ENCODE measurements around the gene ADGRL1.
A peak's percentile ranks its signal among the peaks of the same experiment; 100 is the strongest.
"Not testable (repeated sequence)": the region's sequence is repeated elsewhere in the genome, so short reads cannot be mapped to it uniquely, and the experiment has no call there.

ADGRL1 gene

GRCh38 chr19:14243718-14244117, 37.7 kb upstream of the ADGRL1 start:
- not testable (repeated sequence) for DNase-seq (ENCODE audit: low spot score in 2 of 2); H3K4me3 Mint-ChIP-seq; H3K9me3 Mint-ChIP-seq; H3K36me3 Mint-ChIP-seq (ENCODE audit: insufficient read depth); ATAC-seq (replicated peaks; ENCODE audit: extremely low read depth, poor library complexity, severe bottlenecking); H3K4me1 Mint-ChIP-seq; H3K27ac Mint-ChIP-seq (ENCODE audit: low read depth); H3K27me3 Mint-ChIP-seq

- ATAC-seq (replicated peaks; ENCODE audit: extremely low read depth, poor library complexity, severe bottlenecking), result peak; percentile 81
- Mint-ChIP-seq H3K9me3 (no peaks in the 10 kb centered on the region), H3K27ac (ENCODE audit: low read depth) (no peak overlapping the region), H3K4me3 (no peak overlapping the region), H3K27me3 (no peaks in the 10 kb centered on the region), H3K36me3 (ENCODE audit: insufficient read depth) (no peaks in the 10 kb centered on the region), H3K4me1 (peaks cover 7% of the 10 kb centered on the region)
- DNase-seq (ENCODE audit: low spot score in 2 of 2), result no peak
Measured at GRCh38 chr19:14237014-14237941, 31.3 kb upstream of the ADGRL1 start.

- H3K4me3 Mint-ChIP-seq; DNase-seq (ENCODE audit: low spot score in 2 of 2); ATAC-seq (replicated peaks; ENCODE audit: extremely low read depth, poor library complexity, severe bottlenecking); H3K36me3 Mint-ChIP-seq (ENCODE audit: insufficient read depth); H3K27me3 Mint-ChIP-seq; H3K9me3 Mint-ChIP-seq; H3K27ac Mint-ChIP-seq (ENCODE audit: low read depth): not testable (repeated sequence)
- H3K4me1 Mint-ChIP-seq, result peaks cover 16% of the 10 kb centered on the region
Measured at GRCh38 chr19:14232945-14233344, 27.0 kb upstream of the ADGRL1 start.

GRCh38 chr19:14228446-14229071, 22.6 kb upstream of the ADGRL1 start:
- H3K27me3 Mint-ChIP-seq; H3K4me3 Mint-ChIP-seq; H3K27ac Mint-ChIP-seq (ENCODE audit: low read depth); ATAC-seq (replicated peaks; ENCODE audit: extremely low read depth, poor library complexity, severe bottlenecking); H3K4me1 Mint-ChIP-seq; H3K9me3 Mint-ChIP-seq; DNase-seq (ENCODE audit: low spot score in 2 of 2); H3K36me3 Mint-ChIP-seq (ENCODE audit: insufficient read depth): not testable (repeated sequence)

GRCh38 chr19:14226498-14226897, 20.5 kb upstream of the ADGRL1 start:
- H3K4me3 Mint-ChIP-seq; DNase-seq (ENCODE audit: low spot score in 2 of 2); H3K27ac Mint-ChIP-seq (ENCODE audit: low read depth); H3K9me3 Mint-ChIP-seq; ATAC-seq (replicated peaks; ENCODE audit: extremely low read depth, poor library complexity, severe bottlenecking); H3K36me3 Mint-ChIP-seq (ENCODE audit: insufficient read depth); H3K27me3 Mint-ChIP-seq: not testable (repeated sequence)
- peaks cover 12% of the 10 kb centered on the region for H3K4me1 Mint-ChIP-seq

GRCh38 chr19:14222886-14223285, 16.9 kb upstream of the ADGRL1 start:
- Mint-ChIP-seq H3K9me3 (no peaks in the 10 kb centered on the region), H3K27ac (ENCODE audit: low read depth) (no peak overlapping the region), H3K4me3 (no peak overlapping the region), H3K36me3 (ENCODE audit: insufficient read depth) (peaks cover 8% of the 10 kb centered on the region), H3K27me3 (no peaks in the 10 kb centered on the region), H3K4me1 (peaks cover 7% of the 10 kb centered on the region)
- DNase-seq (ENCODE audit: low spot score in 2 of 2) (no peak), ATAC-seq (replicated peaks; ENCODE audit: extremely low read depth, poor library complexity, severe bottlenecking) (no peak)

- peak overlapping the region; percentile 71 for H3K27ac Mint-ChIP-seq (ENCODE audit: low read depth)
- peak; percentile 92 for ATAC-seq (replicated peaks; ENCODE audit: extremely low read depth, poor library complexity, severe bottlenecking)
- DNase-seq (ENCODE audit: low spot score in 2 of 2), result peak; percentile 67 to 74
Measured at GRCh38 chr19:14221345-14221744, 15.4 kb upstream of the ADGRL1 start.

GRCh38 chr19:14218620-14219330, 12.8 kb upstream of the ADGRL1 start:
- H3K27me3 Mint-ChIP-seq, result no peaks in the 10 kb centered on the region
- DNase-seq (ENCODE audit: low spot score in 2 of 2) (no peak), ATAC-seq (replicated peaks; ENCODE audit: extremely low read depth, poor library complexity, severe bottlenecking) (no peak)
- no peaks in the 10 kb centered on the region for H3K9me3 Mint-ChIP-seq
- peaks cover 17% of the 10 kb centered on the region for H3K4me1 Mint-ChIP-seq
- H3K27ac Mint-ChIP-seq (ENCODE audit: low read depth), result no peak overlapping the region
- H3K4me3 Mint-ChIP-seq, result no peak overlapping the region
- peaks cover 9% of the 10 kb centered on the region for H3K36me3 Mint-ChIP-seq (ENCODE audit: insufficient read depth)

More at GRCh38 chr19:14221345-14221744, 15.4 kb upstream of the ADGRL1 start:
- not testable (repeated sequence) for H3K36me3 Mint-ChIP-seq (ENCODE audit: insufficient read depth); H3K9me3 Mint-ChIP-seq; H3K27me3 Mint-ChIP-seq
- peaks cover 17% of the 10 kb centered on the region for H3K4me1 Mint-ChIP-seq
- peak overlapping the region; percentile 64 for H3K4me3 Mint-ChIP-seq

- H3K27me3 Mint-ChIP-seq; H3K9me3 Mint-ChIP-seq; DNase-seq (ENCODE audit: low spot score in 2 of 2); H3K4me3 Mint-ChIP-seq; H3K36me3 Mint-ChIP-seq (ENCODE audit: insufficient read depth); ATAC-seq (replicated peaks; ENCODE audit: extremely low read depth, poor library complexity, severe bottlenecking): not testable (repeated sequence)
- H3K4me1 Mint-ChIP-seq, result peaks cover 17% of the 10 kb centered on the region
- H3K27ac Mint-ChIP-seq (ENCODE audit: low read depth), result peak overlapping the region; percentile 85
Measured at GRCh38 chr19:14217886-14218285, 11.9 kb upstream of the ADGRL1 start.

- Mint-ChIP-seq H3K9me3 (no peaks in the 10 kb centered on the region), H3K36me3 (ENCODE audit: insufficient read depth) (peaks cover 8% of the 10 kb centered on the region), H3K27me3 (peaks cover 7% of the 10 kb centered on the region), H3K4me1 (peaks cover 14% of the 10 kb centered on the region), H3K27ac (ENCODE audit: low read depth) (no peak overlapping the region), H3K4me3 (no peak overlapping the region)
- DNase-seq (ENCODE audit: low spot score in 2 of 2) (no peak), ATAC-seq (replicated peaks; ENCODE audit: extremely low read depth, poor library complexity, severe bottlenecking) (no peak)
Measured at GRCh38 chr19:14214580-14214979, 8.6 kb upstream of the ADGRL1 start.

- peaks cover 17% of the 10 kb centered on the region for H3K4me1 Mint-ChIP-seq
- not testable (repeated sequence) for H3K36me3 Mint-ChIP-seq (ENCODE audit: insufficient read depth); ATAC-seq (replicated peaks; ENCODE audit: extremely low read depth, poor library complexity, severe bottlenecking); H3K27ac Mint-ChIP-seq (ENCODE audit: low read depth); H3K4me3 Mint-ChIP-seq; H3K9me3 Mint-ChIP-seq; H3K27me3 Mint-ChIP-seq; DNase-seq (ENCODE audit: low spot score in 2 of 2)
Measured at GRCh38 chr19:14210182-14210581, 4.2 kb upstream of the ADGRL1 start.

GRCh38 chr19:14209401-14209800, 3.4 kb upstream of the ADGRL1 start:
- not testable (repeated sequence) for ATAC-seq (replicated peaks; ENCODE audit: extremely low read depth, poor library complexity, severe bottlenecking); DNase-seq (ENCODE audit: low spot score in 2 of 2); H3K9me3 Mint-ChIP-seq; H3K27ac Mint-ChIP-seq (ENCODE audit: low read depth)
- H3K4me1 Mint-ChIP-seq, result peaks cover 23% of the 10 kb centered on the region
- peak overlapping the region; percentile 53 for H3K4me3 Mint-ChIP-seq
- H3K36me3 Mint-ChIP-seq (ENCODE audit: insufficient read depth), result peaks cover 12% of the 10 kb centered on the region
- H3K27me3 Mint-ChIP-seq, result peaks cover 15% of the 10 kb centered on the region
